Measurements from ENCODE around the gene HELZ. TPM values are rescaled to one million over a fixed set of nuclear protein-coding genes. Genes with fewer than 3 reads are reported as not detected.

HELZ gene
- total RNA-seq, 1 experiment from 2014 or later: 40.5 TPM

DNA sequence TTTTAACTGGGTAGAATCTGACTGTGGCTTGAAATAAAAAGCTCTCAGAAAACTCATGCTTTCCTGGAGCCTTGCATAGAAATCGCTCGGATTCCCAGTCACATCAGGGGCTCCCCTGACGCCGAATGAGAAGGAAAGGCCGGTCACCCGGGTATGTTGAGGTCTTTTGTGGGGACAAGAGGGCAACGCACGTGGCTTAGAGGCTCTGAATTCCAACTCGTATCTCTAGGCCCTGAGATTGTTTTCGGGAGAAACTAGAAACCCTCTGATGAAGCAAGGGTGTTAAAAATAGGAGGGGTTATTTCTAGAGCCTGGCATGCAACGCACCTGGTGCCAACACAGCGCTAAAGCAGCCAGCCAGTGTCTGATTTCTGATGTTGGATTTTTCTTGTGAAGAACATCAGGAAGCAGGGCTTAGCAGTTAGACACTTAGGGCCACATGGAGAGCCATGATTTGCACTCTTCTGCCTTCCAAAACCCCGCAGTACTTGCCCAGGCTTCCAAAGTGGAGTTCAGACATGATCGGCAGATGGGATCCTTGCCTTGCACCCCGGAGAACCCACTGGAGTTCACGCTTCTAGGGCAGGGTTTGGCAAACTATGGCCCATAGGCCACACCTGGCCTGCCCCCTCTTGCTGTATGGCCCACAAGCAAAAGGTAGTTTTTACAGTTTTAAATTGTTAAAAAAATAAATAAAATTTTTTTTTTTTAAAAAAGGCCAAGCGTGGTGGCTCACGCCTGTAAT is 188.1 kb downstream of the HELZ start (continued):
- no peak for TF ChIP-seq ATF3 (IDR thresholded peaks at IDR 0.05)
- no peak for TF ChIP-seq ZBTB33 (IDR thresholded peaks at IDR 0.05; ENCODE audit: extremely low read depth, insufficient replicate concordance, low read length)
- TF ChIP-seq ZFX (IDR thresholded peaks at IDR 0.05): no peak
- TF ChIP-seq EZH2 (IDR thresholded peaks at IDR 0.05): no peak

- H3K36me3 ChIP-seq (ENCODE audit: control insufficient read depth in 1 of 2, insufficient read depth in 2 of 2, low read length in 2 of 2): no peaks in the 10 kb centered on the region
- H3K4me2 ChIP-seq (ENCODE audit: low read length): no peak overlapping the region
- no peak overlapping the region for H3K27ac ChIP-seq (ENCODE audit: low read depth, low read length)
- no peak overlapping the region for H3K9ac ChIP-seq (ENCODE audit: low read length)
- no peaks in the 10 kb centered on the region for H4K20me1 ChIP-seq (ENCODE audit: insufficient read depth)
- no peaks in the 10 kb centered on the region for H3K79me2 ChIP-seq (ENCODE audit: insufficient read depth, low read length)
- H3K4me3 ChIP-seq (replicated peaks in 1 of 2; ENCODE audit: low read depth in 1 of 2, low read length in 2 of 2): no peak overlapping the region
- no TSS peak for BruUV-seq (replicated peaks)
- no peaks in the 10 kb centered on the region for H3K27me3 ChIP-seq (ENCODE audit: insufficient read depth, low read length)
- POLR2A ChIA-PET: no interaction called here
- CTCF ChIA-PET: no interaction called here
- ATAC-seq (no peak; the same call in 1 of the 2 replicates), DNase-seq (ENCODE audit: low read depth, low spot score) (no peak)
- no peaks in the 10 kb centered on the region for H3K9me3 ChIP-seq (ENCODE audit: control insufficient read depth in 1 of 2, insufficient read depth in 1 of 2, low read depth in 1 of 2, low read length in 2 of 2)
- H3K4me1 ChIP-seq (ENCODE audit: control insufficient read depth in 1 of 2, insufficient read depth in 2 of 2, low read length in 2 of 2): no peaks in the 10 kb centered on the region
- no peak overlapping the region for H2AFZ ChIP-seq (ENCODE audit: low read depth, low read length, poor library complexity, severe bottlenecking)
- RAD21 ChIA-PET (ENCODE audit: low non-redundant PET in 1 of 2, low total read pairs in 2 of 2, uncharacterized antibody in 2 of 2, unreplicated experiment in 2 of 2): no interaction called here
- H3K9me2 ChIP-seq (ENCODE audit: insufficient read depth): no peaks in the 10 kb centered on the region
- intact Hi-C loops (cut with micrococcal nuclease): no loop called here
- TF ChIP-seq ELF1 (IDR thresholded peaks at IDR 0.05; ENCODE audit: borderline replicate concordance, low read depth) (no peak), SP1 (IDR thresholded peaks at IDR 0.05; ENCODE audit: low read depth) (no peak), YY1 (IDR thresholded peaks at IDR 0.05; ENCODE audit: extremely low read depth, insufficient replicate concordance, low read depth, low read length) (no peak), POLR2A (IDR thresholded peaks at IDR 0.05; ENCODE audit: borderline replicate concordance, extremely low read depth, insufficient read depth, insufficient read length) (no peak), FOSL1 (IDR thresholded peaks at IDR 0.05; ENCODE audit: low read depth) (no peak), ZBTB33 (IDR thresholded peaks at IDR 0.05; ENCODE audit: extremely low read depth, insufficient replicate concordance, low read length) (no peak), EGR1 (IDR thresholded peaks at IDR 0.05; ENCODE audit: low read depth) (no peak), EZH2 (IDR thresholded peaks at IDR 0.05) (no peak), ZFX (IDR thresholded peaks at IDR 0.05) (no peak)
- TF ChIP-seq, protein P1, sequence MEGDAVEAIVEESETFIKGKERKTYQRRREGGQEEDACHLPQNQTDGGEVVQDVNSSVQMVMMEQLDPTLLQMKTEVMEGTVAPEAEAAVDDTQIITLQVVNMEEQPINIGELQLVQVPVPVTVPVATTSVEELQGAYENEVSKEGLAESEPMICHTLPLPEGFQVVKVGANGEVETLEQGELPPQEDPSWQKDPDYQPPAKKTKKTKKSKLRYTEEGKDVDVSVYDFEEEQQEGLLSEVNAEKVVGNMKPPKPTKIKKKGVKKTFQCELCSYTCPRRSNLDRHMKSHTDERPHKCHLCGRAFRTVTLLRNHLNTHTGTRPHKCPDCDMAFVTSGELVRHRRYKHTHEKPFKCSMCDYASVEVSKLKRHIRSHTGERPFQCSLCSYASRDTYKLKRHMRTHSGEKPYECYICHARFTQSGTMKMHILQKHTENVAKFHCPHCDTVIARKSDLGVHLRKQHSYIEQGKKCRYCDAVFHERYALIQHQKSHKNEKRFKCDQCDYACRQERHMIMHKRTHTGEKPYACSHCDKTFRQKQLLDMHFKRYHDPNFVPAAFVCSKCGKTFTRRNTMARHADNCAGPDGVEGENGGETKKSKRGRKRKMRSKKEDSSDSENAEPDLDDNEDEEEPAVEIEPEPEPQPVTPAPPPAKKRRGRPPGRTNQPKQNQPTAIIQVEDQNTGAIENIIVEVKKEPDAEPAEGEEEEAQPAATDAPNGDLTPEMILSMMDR (IDR thresholded peaks at IDR 0.05 in 2 of 3, conservative IDR thresholded peaks at IDR 0.05 in 1 of 3; ENCODE audit: borderline replicate concordance in 1 of 3, insufficient read depth in 1 of 3, low read depth in 2 of 3, low read length in 2 of 3): no peak
These were observed 188.9 kb downstream of the HELZ start for GRCh38 chr17:67055811-67056745.
